HEK293 (cell line): Measurements from ENCODE around the gene PROKR2.

Source experiments
- CTCF ChIA-PET: fragments of 350-600 bp; formaldehyde crosslinking; extraction: SDS; loops from one replicate; lab custom pipeline; 2021; ENCODE audit warnings: antibody characterized with exemption; lab: Yijun Ruan, JAX
- POLR2A ChIA-PET: fragments of 300-600 bp; formaldehyde crosslinking; extraction: SDS; loops from one replicate; lab custom pipeline; 2020; ENCODE audit warnings: antibody characterized with exemption, inconsistent platforms; lab: Yijun Ruan, JAX
- H3K27ac ChIP-seq: fragments of 200-500 bp; sonication (Bioruptor generic); 2 replicates; pipeline ENCODE4 v1.5.1; 2014; ENCODE audit warnings: low read depth, low read length, control low read depth, inconsistent platforms; ENCODE audit errors: extremely low read depth
- H3K36me3 ChIP-seq, 2 experiments: fragments of 200-500 bp in 1 of 2; sonication (Bioruptor generic) in 1 of 2; 1 replicate in 1 of 2; 2 replicates in 1 of 2; pipeline ENCODE4 v1.5.1; 2014 to 2017; ENCODE audit warnings: inconsistent platforms in 2 of 2, low read length in 2 of 2; ENCODE audit not compliant: control insufficient read depth in 2 of 2, insufficient read depth in 1 of 2
- H3K4me1 ChIP-seq: fragments of 200-500 bp; sonication (Bioruptor generic); 2 replicates; pipeline ENCODE4 v1.5.1; 2014; ENCODE audit warnings: mild to moderate bottlenecking, low read length, inconsistent platforms; ENCODE audit not compliant: control insufficient read depth, insufficient read depth
- H3K4me3 ChIP-seq: 2 replicates; pipeline ENCODE4 v1.5.1; 2011; ENCODE audit warnings: low read depth, mild to moderate bottlenecking, control low read depth, low read length, moderate library complexity
- H3K9me3 ChIP-seq: fragments of 200-500 bp; sonication (Bioruptor generic); 2 replicates; pipeline ENCODE4 v1.5.1; 2014; ENCODE audit warnings: low read depth, low read length, inconsistent platforms; ENCODE audit not compliant: control insufficient read depth, insufficient read depth
- EGR2 ChIP-seq: fragments of 450-650 bp; formaldehyde crosslinking; IDR thresholded peaks from 2 replicates; pipeline ENCODE4 v1.5.1; 2016; ENCODE audit warnings: low read depth, missing biosample characterization, missing genetic modification characterization
- HOXD13 ChIP-seq: sonication (generic); formaldehyde crosslinking; IDR thresholded peaks from 2 replicates; pipeline ENCODE4 v1.8.0; 2022; ENCODE audit warnings: missing genetic modification reagents, borderline replicate concordance
- KLF16 ChIP-seq: fragments of 450-650 bp; formaldehyde crosslinking; IDR thresholded peaks from 2 replicates; pipeline ENCODE4 v1.5.1; 2017; ENCODE audit warnings: missing biosample characterization, missing genetic modification characterization
- KLF7 ChIP-seq: fragments of 450-650 bp; formaldehyde crosslinking; IDR thresholded peaks from 2 replicates; pipeline ENCODE4 v1.5.1; 2016; ENCODE audit warnings: missing biosample characterization, missing genetic modification characterization, borderline replicate concordance
- MZF1 ChIP-seq: fragments of 450-650 bp; formaldehyde crosslinking; IDR thresholded peaks from 2 replicates; pipeline ENCODE4 v1.5.1; 2017; ENCODE audit warnings: missing biosample characterization, missing genetic modification characterization, borderline replicate concordance
- ZBTB48 ChIP-seq: fragments of 450-650 bp; formaldehyde crosslinking; IDR thresholded peaks from 2 replicates; pipeline ENCODE4 v1.5.1; 2016; ENCODE audit warnings: missing biosample characterization, missing genetic modification characterization
- ZEB2 ChIP-seq: fragments of 450-650 bp; formaldehyde crosslinking; IDR thresholded peaks from 2 replicates; pipeline ENCODE4 v1.5.1; 2016; ENCODE audit warnings: missing biosample characterization, missing genetic modification characterization
- ZFP41 ChIP-seq: fragments of 450-650 bp; formaldehyde crosslinking; IDR thresholded peaks from 2 replicates; pipeline ENCODE4 v1.5.1; 2016; ENCODE audit warnings: missing biosample characterization, missing genetic modification characterization, borderline replicate concordance
- ZFP69B ChIP-seq: fragments of 450-650 bp; formaldehyde crosslinking; IDR thresholded peaks from 2 replicates; pipeline ENCODE4 v1.5.1; 2016; ENCODE audit warnings: missing biosample characterization, missing genetic modification characterization
- ZIC2 ChIP-seq: fragments of 450-650 bp; formaldehyde crosslinking; IDR thresholded peaks from 2 replicates; pipeline ENCODE4 v1.5.1; 2016; ENCODE audit warnings: missing biosample characterization, missing genetic modification characterization
- ZNF10 ChIP-seq: fragments of 450-650 bp; formaldehyde crosslinking; IDR thresholded peaks from 2 replicates; pipeline ENCODE4 v1.5.1; 2017; ENCODE audit warnings: missing biosample characterization, missing genetic modification characterization
- ZNF112 ChIP-seq: fragments of 450-650 bp; formaldehyde crosslinking; IDR thresholded peaks from 2 replicates; pipeline ENCODE4 v1.5.0; 2017; ENCODE audit warnings: missing biosample characterization, missing genetic modification characterization
- ZNF138 ChIP-seq: fragments of 450-650 bp; formaldehyde crosslinking; IDR thresholded peaks from 2 replicates; pipeline ENCODE4 v1.5.1; 2016; ENCODE audit warnings: missing biosample characterization, missing genetic modification characterization, borderline replicate concordance
- ZNF174 ChIP-seq: fragments of 450-650 bp; formaldehyde crosslinking; IDR thresholded peaks from 2 replicates; pipeline ENCODE4 v1.5.0; 2017; ENCODE audit warnings: missing biosample characterization, mild to moderate bottlenecking, missing genetic modification characterization
- ZNF2 ChIP-seq: fragments of 450-650 bp; formaldehyde crosslinking; IDR thresholded peaks from 2 replicates; pipeline ENCODE4 v1.5.1; 2016; ENCODE audit warnings: missing biosample characterization, missing genetic modification characterization
- ZNF335 ChIP-seq: fragments of 450-650 bp; formaldehyde crosslinking; conservative IDR thresholded peaks from 2 replicates; pipeline ENCODE4 v1.5.1; 2016; ENCODE audit warnings: missing biosample characterization, missing genetic modification characterization
- ZNF350 ChIP-seq: fragments of 450-650 bp; formaldehyde crosslinking; IDR thresholded peaks from 2 replicates; pipeline ENCODE4 v1.5.0; 2017; ENCODE audit warnings: missing biosample characterization, mild to moderate bottlenecking, missing genetic modification characterization
- ZNF488 ChIP-seq: fragments of 450-650 bp; formaldehyde crosslinking; IDR thresholded peaks from 2 replicates; pipeline ENCODE4 v1.5.1; 2016; ENCODE audit warnings: missing biosample characterization, missing genetic modification characterization
- ZNF544 ChIP-seq: fragments of 450-650 bp; formaldehyde crosslinking; IDR thresholded peaks from 2 replicates; pipeline ENCODE4 v1.5.0; 2017; ENCODE audit warnings: missing biosample characterization, missing genetic modification characterization
- ZNF555 ChIP-seq: fragments of 450-650 bp; formaldehyde crosslinking; conservative IDR thresholded peaks from 2 replicates; pipeline ENCODE4 v1.5.1; 2017; ENCODE audit warnings: missing biosample characterization, mild to moderate bottlenecking, missing genetic modification characterization, inconsistent platforms
- ZNF561 ChIP-seq: fragments of 450-650 bp; IDR thresholded peaks from 2 replicates; pipeline ENCODE4 v1.5.1; 2018; ENCODE audit warnings: missing biosample characterization, missing genetic modification characterization, borderline replicate concordance
- ZNF610 ChIP-seq: fragments of 450-650 bp; formaldehyde crosslinking; IDR thresholded peaks from 2 replicates; pipeline ENCODE4 v1.5.1; 2016; ENCODE audit warnings: missing biosample characterization, missing genetic modification characterization, borderline replicate concordance
- ZNF629 ChIP-seq: fragments of 450-650 bp; formaldehyde crosslinking; IDR thresholded peaks from 2 replicates; pipeline ENCODE4 v1.5.1; 2017; ENCODE audit warnings: missing biosample characterization, missing genetic modification characterization
- ZNF664 ChIP-seq: fragments of 450-650 bp; formaldehyde crosslinking; IDR thresholded peaks from 2 replicates; pipeline ENCODE4 v1.5.1; 2016; ENCODE audit warnings: missing biosample characterization, missing genetic modification characterization
- ZNF791 ChIP-seq: fragments of 450-650 bp; formaldehyde crosslinking; IDR thresholded peaks from 2 replicates; pipeline ENCODE4 v1.5.1; 2016; ENCODE audit warnings: missing biosample characterization, missing genetic modification characterization
- TF ChIP-seq, protein P1 (sequence below): fragments of 450-650 bp; formaldehyde crosslinking; IDR thresholded peaks from 2 replicates; pipeline ENCODE4 v1.5.1; 2016; ENCODE audit warnings: missing biosample characterization, missing genetic modification characterization
- TF ChIP-seq, protein P2 (sequence below): fragments of 450-650 bp; formaldehyde crosslinking; IDR thresholded peaks from 2 replicates; pipeline ENCODE4 v1.5.1; 2016; ENCODE audit warnings: missing biosample characterization, missing genetic modification characterization
- TF ChIP-seq, protein P3 (sequence below): fragments of 450-650 bp; formaldehyde crosslinking; IDR thresholded peaks from 2 replicates; pipeline ENCODE4 v1.5.1; 2016; ENCODE audit warnings: missing biosample characterization, missing genetic modification characterization

PROKR2 gene

GRCh38 chr20:5315807-5316187 lies 957 bp downstream of the PROKR2 start:
- Histone ChIP-seq H3K27ac (no peak overlapping the region), H3K36me3 (no peaks in the 10 kb centered on the region), H3K4me3 (no peak overlapping the region), H3K9me3 (no peaks in the 10 kb centered on the region), H3K4me1 (0 out of 2 replicates have a peak, but pooled peaks cover 3% of the 10 kb centered on the region)
- no peak for TF ChIP-seq ZNF2 (tag by site-specific recombination)
- no peak for TF ChIP-seq ZNF610 (tag by site-specific recombination)
- no peak for TF ChIP-seq ZNF544 (tag by site-specific recombination)
- TF ChIP-seq ZBTB48 = no peak
- TF ChIP-seq ZNF488 (tag by site-specific recombination) = no peak
- CTCF ChIA-PET = no interaction called here
- POLR2A ChIA-PET = no interaction called here

GRCh38 chr20:5313916-5314315 lies 2.8 kb downstream of the PROKR2 start:
- Histone ChIP-seq H3K27ac (no peak overlapping the region), H3K9me3 (no peaks in the 10 kb centered on the region), H3K4me3 (no peak overlapping the region), H3K4me1 (0 out of 2 replicates have a peak, but pooled peaks cover 3% of the 10 kb centered on the region), H3K36me3 (no peaks in the 10 kb centered on the region)
- TF ChIP-seq ZNF138 (no peak), ZNF350 (no peak), ZEB2 (tag by site-specific recombination) (no peak), HOXD13 (no peak), ZNF555 (no peak), ZNF112 (no peak), ZFP41 (tag by site-specific recombination) (no peak), ZBTB48 (no peak), ZIC2 (tag by site-specific recombination) (no peak), ZNF335 (tag by site-specific recombination) (no peak), ZNF664 (tag by site-specific recombination) (no peak), ZNF561 (no peak)
- TF ChIP-seq, protein P1, sequence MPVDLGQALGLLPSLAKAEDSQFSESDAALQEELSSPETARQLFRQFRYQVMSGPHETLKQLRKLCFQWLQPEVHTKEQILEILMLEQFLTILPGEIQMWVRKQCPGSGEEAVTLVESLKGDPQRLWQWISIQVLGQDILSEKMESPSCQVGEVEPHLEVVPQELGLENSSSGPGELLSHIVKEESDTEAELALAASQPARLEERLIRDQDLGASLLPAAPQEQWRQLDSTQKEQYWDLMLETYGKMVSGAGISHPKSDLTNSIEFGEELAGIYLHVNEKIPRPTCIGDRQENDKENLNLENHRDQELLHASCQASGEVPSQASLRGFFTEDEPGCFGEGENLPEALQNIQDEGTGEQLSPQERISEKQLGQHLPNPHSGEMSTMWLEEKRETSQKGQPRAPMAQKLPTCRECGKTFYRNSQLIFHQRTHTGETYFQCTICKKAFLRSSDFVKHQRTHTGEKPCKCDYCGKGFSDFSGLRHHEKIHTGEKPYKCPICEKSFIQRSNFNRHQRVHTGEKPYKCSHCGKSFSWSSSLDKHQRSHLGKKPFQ (tag by site-specific recombination) = no peak
- ChIA-PET CTCF (no interaction called here), POLR2A (no interaction called here)

DNA sequence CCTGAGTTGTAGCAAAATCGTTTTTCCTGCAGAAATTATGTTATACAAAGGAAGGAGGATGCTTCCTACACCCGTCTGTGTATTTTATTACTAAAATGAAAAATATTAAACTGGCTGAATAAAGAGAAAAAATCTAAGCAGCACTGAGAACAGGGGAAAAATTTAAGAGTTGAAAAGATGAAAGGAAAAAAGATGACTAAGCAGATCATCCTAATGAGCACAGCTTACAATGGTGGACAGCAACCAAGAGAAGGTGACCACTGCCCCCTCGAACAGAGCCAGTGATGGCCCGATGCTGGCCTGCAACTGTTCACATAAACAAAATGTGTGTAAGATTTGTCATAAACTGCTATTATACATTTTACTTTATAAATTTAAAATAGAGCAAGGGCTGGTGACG lies 4.2 kb downstream of the PROKR2 start:
- no peak for TF ChIP-seq ZNF791 (tag by site-specific recombination)
- TF ChIP-seq ZFP69B (tag by site-specific recombination) = no peak
- TF ChIP-seq ZBTB48 = no peak
- no peak for TF ChIP-seq KLF7 (tag by site-specific recombination)
- TF ChIP-seq, protein P2, sequence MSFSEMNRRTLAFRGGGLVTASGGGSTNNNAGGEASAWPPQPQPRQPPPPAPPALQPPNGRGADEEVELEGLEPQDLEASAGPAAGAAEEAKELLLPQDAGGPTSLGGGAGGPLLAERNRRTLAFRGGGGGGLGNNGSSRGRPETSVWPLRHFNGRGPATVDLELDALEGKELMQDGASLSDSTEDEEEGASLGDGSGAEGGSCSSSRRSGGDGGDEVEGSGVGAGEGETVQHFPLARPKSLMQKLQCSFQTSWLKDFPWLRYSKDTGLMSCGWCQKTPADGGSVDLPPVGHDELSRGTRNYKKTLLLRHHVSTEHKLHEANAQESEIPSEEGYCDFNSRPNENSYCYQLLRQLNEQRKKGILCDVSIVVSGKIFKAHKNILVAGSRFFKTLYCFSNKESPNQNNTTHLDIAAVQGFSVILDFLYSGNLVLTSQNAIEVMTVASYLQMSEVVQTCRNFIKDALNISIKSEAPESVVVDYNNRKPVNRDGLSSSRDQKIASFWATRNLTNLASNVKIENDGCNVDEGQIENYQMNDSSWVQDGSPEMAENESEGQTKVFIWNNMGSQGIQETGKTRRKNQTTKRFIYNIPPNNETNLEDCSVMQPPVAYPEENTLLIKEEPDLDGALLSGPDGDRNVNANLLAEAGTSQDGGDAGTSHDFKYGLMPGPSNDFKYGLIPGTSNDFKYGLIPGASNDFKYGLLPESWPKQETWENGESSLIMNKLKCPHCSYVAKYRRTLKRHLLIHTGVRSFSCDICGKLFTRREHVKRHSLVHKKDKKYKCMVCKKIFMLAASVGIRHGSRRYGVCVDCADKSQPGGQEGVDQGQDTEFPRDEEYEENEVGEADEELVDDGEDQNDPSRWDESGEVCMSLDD (tag by site-specific recombination) = no peak
- no peak for TF ChIP-seq KLF16 (tag by site-specific recombination)
- no peak for TF ChIP-seq EGR2
- no peak for TF ChIP-seq ZNF10
- no peak for TF ChIP-seq MZF1
- TF ChIP-seq ZNF174 (tag by site-specific recombination) = no peak
- TF ChIP-seq, protein P3, sequence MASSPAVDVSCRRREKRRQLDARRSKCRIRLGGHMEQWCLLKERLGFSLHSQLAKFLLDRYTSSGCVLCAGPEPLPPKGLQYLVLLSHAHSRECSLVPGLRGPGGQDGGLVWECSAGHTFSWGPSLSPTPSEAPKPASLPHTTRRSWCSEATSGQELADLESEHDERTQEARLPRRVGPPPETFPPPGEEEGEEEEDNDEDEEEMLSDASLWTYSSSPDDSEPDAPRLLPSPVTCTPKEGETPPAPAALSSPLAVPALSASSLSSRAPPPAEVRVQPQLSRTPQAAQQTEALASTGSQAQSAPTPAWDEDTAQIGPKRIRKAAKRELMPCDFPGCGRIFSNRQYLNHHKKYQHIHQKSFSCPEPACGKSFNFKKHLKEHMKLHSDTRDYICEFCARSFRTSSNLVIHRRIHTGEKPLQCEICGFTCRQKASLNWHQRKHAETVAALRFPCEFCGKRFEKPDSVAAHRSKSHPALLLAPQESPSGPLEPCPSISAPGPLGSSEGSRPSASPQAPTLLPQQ = no peak
- no peak for TF ChIP-seq ZNF629 (tag by site-specific recombination)
- Histone ChIP-seq H3K36me3 (no peaks in the 10 kb centered on the region), H3K4me1 (0 out of 2 replicates have a peak, but pooled peaks cover 3% of the 10 kb centered on the region), H3K9me3 (no peaks in the 10 kb centered on the region), H3K27ac (no peak overlapping the region), H3K4me3 (no peak overlapping the region)
- POLR2A ChIA-PET = no interaction called here
- CTCF ChIA-PET = no interaction called here
